ENCODE measurements around the gene MRPS6.

MRPS6 gene

DNA sequence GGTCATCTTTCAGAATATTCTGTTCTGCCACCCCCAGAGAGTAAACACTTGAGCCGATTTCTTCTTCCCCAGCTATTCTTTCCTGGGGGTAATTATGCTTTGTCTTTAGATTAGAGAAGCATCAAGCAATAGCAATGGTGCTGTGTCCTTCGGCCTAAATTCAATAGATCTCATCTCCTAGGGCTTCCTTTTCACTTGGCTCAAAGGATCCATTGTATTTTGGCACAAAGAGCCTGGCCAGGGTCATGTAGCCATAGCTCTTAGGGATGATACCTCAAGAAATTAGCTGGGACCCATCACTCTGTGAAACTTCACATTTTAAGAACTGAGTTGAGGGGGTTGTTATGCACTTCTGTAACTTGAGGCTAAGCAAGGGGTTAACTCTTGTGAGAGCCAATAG is 27.0 kb downstream of the MRPS6 start:
- Histone ChIP-seq H3K4me3 (ENCODE audit: low read depth, low read length) (no peak overlapping the region), H3K4me1 (no peaks in the 10 kb centered on the region), H3K79me2 (peaks cover 14% of the 10 kb centered on the region)

DNA sequence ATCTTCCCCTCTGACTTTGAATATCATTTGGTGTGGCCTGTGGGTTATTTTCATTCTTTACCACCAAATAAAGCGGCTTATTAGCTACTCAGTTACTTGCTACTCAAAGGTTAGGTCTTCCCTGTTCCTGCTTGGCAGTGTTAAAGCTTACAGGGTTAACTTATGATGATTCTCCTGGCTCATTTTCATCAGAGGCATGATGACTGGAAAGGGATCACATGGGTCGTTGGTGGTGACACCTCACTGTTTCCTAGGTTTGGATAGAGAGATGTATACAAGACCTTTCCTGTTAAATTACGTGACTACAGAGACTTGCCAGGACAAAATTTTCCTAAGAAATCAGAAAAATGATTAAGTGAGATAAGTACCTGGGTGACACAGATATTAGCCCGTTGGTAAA is 27.4 kb downstream of the MRPS6 start:
- Histone ChIP-seq H3K4me3 (ENCODE audit: low read depth, low read length) (no peak overlapping the region), H3K9ac (no peak overlapping the region), H2AFZ (no peak overlapping the region), H3K9me3 (ENCODE audit: control insufficient read depth, low read length) (no peaks in the 10 kb centered on the region), H3K27ac (no peak overlapping the region), H3K36me3 (ENCODE audit: control insufficient read depth, insufficient read depth, low read length) (no peaks in the 10 kb centered on the region), H3K4me2 (ENCODE audit: low read length) (no peak overlapping the region), H3K79me2 (peaks cover 14% of the 10 kb centered on the region), H3K4me1 (no peaks in the 10 kb centered on the region), H3K27me3 (ENCODE audit: control insufficient read depth, insufficient read depth, low read length) (no peaks in the 10 kb centered on the region)
- TF ChIP-seq, protein P1, sequence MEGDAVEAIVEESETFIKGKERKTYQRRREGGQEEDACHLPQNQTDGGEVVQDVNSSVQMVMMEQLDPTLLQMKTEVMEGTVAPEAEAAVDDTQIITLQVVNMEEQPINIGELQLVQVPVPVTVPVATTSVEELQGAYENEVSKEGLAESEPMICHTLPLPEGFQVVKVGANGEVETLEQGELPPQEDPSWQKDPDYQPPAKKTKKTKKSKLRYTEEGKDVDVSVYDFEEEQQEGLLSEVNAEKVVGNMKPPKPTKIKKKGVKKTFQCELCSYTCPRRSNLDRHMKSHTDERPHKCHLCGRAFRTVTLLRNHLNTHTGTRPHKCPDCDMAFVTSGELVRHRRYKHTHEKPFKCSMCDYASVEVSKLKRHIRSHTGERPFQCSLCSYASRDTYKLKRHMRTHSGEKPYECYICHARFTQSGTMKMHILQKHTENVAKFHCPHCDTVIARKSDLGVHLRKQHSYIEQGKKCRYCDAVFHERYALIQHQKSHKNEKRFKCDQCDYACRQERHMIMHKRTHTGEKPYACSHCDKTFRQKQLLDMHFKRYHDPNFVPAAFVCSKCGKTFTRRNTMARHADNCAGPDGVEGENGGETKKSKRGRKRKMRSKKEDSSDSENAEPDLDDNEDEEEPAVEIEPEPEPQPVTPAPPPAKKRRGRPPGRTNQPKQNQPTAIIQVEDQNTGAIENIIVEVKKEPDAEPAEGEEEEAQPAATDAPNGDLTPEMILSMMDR (IDR thresholded peaks at IDR 0.05): no peak

More for the DNA sequence above, 27.0 kb downstream of the MRPS6 start:
- no peak overlapping the region for H3K9ac ChIP-seq
- no peak overlapping the region for H2AFZ ChIP-seq
- H3K27ac ChIP-seq: no peak overlapping the region
- H3K4me2 ChIP-seq (ENCODE audit: low read length): no peak overlapping the region
- no peaks in the 10 kb centered on the region for H3K27me3 ChIP-seq (ENCODE audit: control insufficient read depth, insufficient read depth, low read length)
- no peaks in the 10 kb centered on the region for H3K36me3 ChIP-seq (ENCODE audit: control insufficient read depth, insufficient read depth, low read length)
- H3K9me3 ChIP-seq (ENCODE audit: control insufficient read depth, low read length): no peaks in the 10 kb centered on the region
- TF ChIP-seq, protein P1 (IDR thresholded peaks at IDR 0.05): no peak

DNA sequence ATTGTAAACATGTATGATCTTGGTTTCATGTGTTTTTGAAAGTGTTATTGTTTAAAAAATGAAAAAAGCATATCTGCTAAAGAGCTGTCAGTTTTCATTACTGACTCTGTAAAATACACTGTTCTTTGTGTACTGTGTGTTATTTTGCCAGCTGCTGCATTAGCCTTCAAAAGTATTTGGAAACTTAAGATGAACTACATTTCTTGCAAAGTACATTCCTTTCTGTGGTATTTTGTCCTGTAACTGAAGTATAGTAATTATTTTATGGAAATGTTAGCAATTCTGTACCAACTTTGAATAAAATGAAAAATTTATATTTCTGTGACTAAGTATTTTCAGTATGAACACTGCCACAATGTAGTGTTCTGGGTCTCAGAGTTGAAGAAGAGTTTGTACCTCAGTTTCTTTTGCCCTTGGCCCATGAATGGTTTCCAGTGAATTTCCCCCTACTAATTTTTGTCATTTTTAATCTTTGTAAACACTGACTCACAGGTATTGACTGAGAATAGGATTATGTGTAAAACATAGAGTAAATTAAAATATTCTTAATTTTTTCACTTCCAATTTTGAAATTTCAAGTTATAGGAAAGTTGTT is 32.7 kb downstream of the MRPS6 start:
- TF ChIP-seq, protein P1 (IDR thresholded peaks at IDR 0.05): no peak
- H3K4me2 ChIP-seq (ENCODE audit: low read length): no peak overlapping the region
- H3K27me3 ChIP-seq (ENCODE audit: control insufficient read depth, insufficient read depth, low read length): no peaks in the 10 kb centered on the region
- H3K9me3 ChIP-seq (ENCODE audit: control insufficient read depth, low read length): no peaks in the 10 kb centered on the region
- no peaks in the 10 kb centered on the region for H3K4me1 ChIP-seq
- H3K79me2 ChIP-seq: peaks cover 9% of the 10 kb centered on the region
- no peak overlapping the region for H3K9ac ChIP-seq
- no peak overlapping the region for H3K4me3 ChIP-seq (ENCODE audit: low read depth, low read length)
- H3K27ac ChIP-seq: no peak overlapping the region
- no peak overlapping the region for H2AFZ ChIP-seq
- H3K36me3 ChIP-seq (ENCODE audit: control insufficient read depth, insufficient read depth, low read length): no peaks in the 10 kb centered on the region

DNA sequence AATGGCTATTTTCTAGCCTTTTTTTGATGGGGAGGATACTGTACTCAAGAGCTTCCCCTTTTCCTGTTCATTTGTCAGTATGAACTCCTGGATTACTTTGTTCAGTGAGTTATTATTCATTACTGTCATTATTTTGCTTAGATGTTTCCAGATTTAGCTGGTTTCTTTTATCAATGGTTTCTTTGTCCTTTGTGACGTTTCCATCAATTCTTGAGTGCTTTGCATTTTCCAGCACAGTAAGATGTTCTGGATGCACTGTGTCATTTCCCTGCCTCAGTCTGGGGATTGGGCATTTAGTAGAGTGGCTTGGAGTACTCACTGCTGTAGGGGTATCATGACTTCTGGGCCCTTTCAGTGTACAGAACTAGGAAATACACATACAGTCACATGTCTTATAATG is 34.2 kb downstream of the MRPS6 start:
- no peak overlapping the region for H3K9ac ChIP-seq

More for the DNA sequence above, 34.2 kb downstream of the MRPS6 start:
- Histone ChIP-seq H3K9me3 (ENCODE audit: control insufficient read depth, low read length) (no peaks in the 10 kb centered on the region), H3K4me3 (ENCODE audit: low read depth, low read length) (no peak overlapping the region), H3K79me2 (peaks cover 9% of the 10 kb centered on the region), H2AFZ (no peak overlapping the region), H3K4me1 (no peaks in the 10 kb centered on the region), H3K27me3 (ENCODE audit: control insufficient read depth, insufficient read depth, low read length) (no peaks in the 10 kb centered on the region), H3K27ac (no peak overlapping the region), H3K4me2 (ENCODE audit: low read length) (no peak overlapping the region), H3K36me3 (ENCODE audit: control insufficient read depth, insufficient read depth, low read length) (no peaks in the 10 kb centered on the region)
- TF ChIP-seq, protein P1 (IDR thresholded peaks at IDR 0.05): no peak
